HCT116 (cell line): ENCODE measurements around the gene MFGE8. TPM values are rescaled to one million over a fixed set of nuclear protein-coding genes. Genes with fewer than 3 reads are reported as not detected.

ENCODE experiments used
- ATAC-seq: fragments of 200-7000 bp; cut with Tn5 transposase; 2 replicates; pipeline ENCODE4 v1.9.1; 2020; ENCODE audit warnings: mild to moderate bottlenecking, moderate library complexity
- BruUV-seq: library from RNA; stranded (reverse); fragments of 400-500 nt; replicated peaks from 2 replicates; lab custom pipeline; 2021; lab: Mats Ljungman, UMichigan
- CTCF ChIA-PET: fragments of 300-600 bp; sonication (Branson Sonifier 250); formaldehyde crosslinking; loops from one replicate; lab custom pipeline; 2021; ENCODE audit warnings: antibody characterized with exemption; lab: Charles Lee
- POLR2A ChIA-PET: fragments of 300-600, 350-600 bp; sonication (Branson Sonifier 250); formaldehyde crosslinking; loops from one replicate; lab custom pipeline; 2021; ENCODE audit warnings: antibody characterized with exemption; lab: Charles Lee
- RAD21 ChIA-PET, 2 experiments: fragments of 300-600 bp; sonication (Branson Sonifier 250); formaldehyde crosslinking; loops; one replicate each; lab custom pipeline; 2023; ENCODE audit warnings: low total read pairs in 2 of 2; ENCODE audit not compliant: uncharacterized antibody in 2 of 2, unreplicated experiment in 2 of 2, low non-redundant PET in 1 of 2; lab: Charles Lee
- DNase-seq: peaks from one replicate; pipeline ENCODE4 v3.0.0-alpha.2; 2010; ENCODE audit warnings: low read depth, low spot score
- H2AFZ ChIP-seq: fragments of 200-600 bp; shearing (Covaris generic), sonication (generic); 2 replicates; pipeline ENCODE4 v1.6.1; 2017; ENCODE audit warnings: low read depth, mixed run types, mixed read lengths, antibody characterized with exemption, low read length; ENCODE audit not compliant: poor library complexity, severe bottlenecking
- H3K27ac ChIP-seq: 2 replicates; pipeline ENCODE4 v1.5.1; 2012; ENCODE audit warnings: low read depth, low read length
- H3K27me3 ChIP-seq: fragments of 200-600 bp; sonication (generic); 2 replicates; pipeline ENCODE4 v1.6.1; 2016; ENCODE audit warnings: mixed run types, low read length, mixed read lengths; ENCODE audit not compliant: insufficient read depth
- H3K36me3 ChIP-seq, 2 experiments: fragments of 200-500 bp in 1 of 2; fragments of 200-600 bp in 1 of 2; sonication (Bioruptor generic) in 1 of 2; sonication (generic) in 1 of 2; 2 replicates each; pipeline versions ENCODE4 v1.5.1 to v1.6.1; 2014 to 2016; ENCODE audit warnings: low read length in 2 of 2, inconsistent platforms in 1 of 2, mixed read lengths in 1 of 2, mixed run types in 1 of 2; ENCODE audit not compliant: insufficient read depth in 2 of 2, control insufficient read depth in 1 of 2
- H3K4me1 ChIP-seq, 2 experiments: fragments of 200-600 bp in 1 of 2; sonication (generic) in 1 of 2; 2 replicates each; pipeline versions ENCODE4 v1.5.1 to v1.6.1; 2012 to 2017; ENCODE audit warnings: low read length in 2 of 2, inconsistent platforms in 1 of 2, mild to moderate bottlenecking in 1 of 2, mixed read lengths in 1 of 2, mixed run types in 1 of 2, moderate library complexity in 1 of 2; ENCODE audit not compliant: insufficient read depth in 2 of 2, control insufficient read depth in 1 of 2
- H3K4me2 ChIP-seq: fragments of 200-600 bp; sonication (generic); 2 replicates; pipeline ENCODE4 v1.6.1; 2017; ENCODE audit warnings: mixed run types, low read length, mixed read lengths
- H3K4me3 ChIP-seq, 2 experiments: fragments of 200-600 bp in 1 of 2; sonication (generic) in 1 of 2; replicated peaks in 1 of 2; 2 replicates each; pipeline ENCODE4 v1.5.1; 2011 to 2016; ENCODE audit warnings: low read length in 2 of 2, control low read depth in 1 of 2, low read depth in 1 of 2, mild to moderate bottlenecking in 1 of 2, mixed read lengths in 1 of 2, mixed run types in 1 of 2
- H3K79me2 ChIP-seq: fragments of 200-600 bp; sonication (generic); 2 replicates; pipeline ENCODE4 v1.6.1; 2017; ENCODE audit warnings: mild to moderate bottlenecking, mixed run types, low read length, moderate library complexity, mixed read lengths; ENCODE audit not compliant: insufficient read depth
- H3K9ac ChIP-seq: fragments of 200-600 bp; sonication (generic); 2 replicates; pipeline ENCODE4 v1.6.1; 2016; ENCODE audit warnings: low read length, mixed read lengths
- H3K9me2 ChIP-seq: fragments of 200-600 bp; sonication (generic), shearing (Covaris generic); 2 replicates; pipeline ENCODE4 v1.6.1; 2017; ENCODE audit warnings: mixed run types, mild to moderate bottlenecking, moderate library complexity; ENCODE audit not compliant: insufficient read depth
- H3K9me3 ChIP-seq, 2 experiments: fragments of 200-500 bp in 1 of 2; fragments of 200-600 bp in 1 of 2; sonication (Bioruptor generic) in 1 of 2; sonication (generic) in 1 of 2; 2 replicates each; pipeline ENCODE4 v1.6.1; 2014 to 2017; ENCODE audit warnings: low read length in 2 of 2, mixed read lengths in 2 of 2, inconsistent platforms in 1 of 2, low read depth in 1 of 2, mild to moderate bottlenecking in 1 of 2, mixed run types in 1 of 2, moderate library complexity in 1 of 2; ENCODE audit not compliant: control insufficient read depth in 1 of 2, insufficient read depth in 1 of 2
- H4K20me1 ChIP-seq: fragments of 200-600 bp; sonication (generic), shearing (Covaris generic); 2 replicates; pipeline ENCODE4 v1.6.1; 2017; ENCODE audit warnings: mixed run types, mild to moderate bottlenecking, moderate library complexity; ENCODE audit not compliant: insufficient read depth
- EZH2 ChIP-seq: fragments of 200-600 bp; sonication (generic); IDR thresholded peaks from 2 replicates; pipeline ENCODE4 v1.6.1; 2017; ENCODE audit warnings: antibody characterized with exemption, mixed run types
- MAX ChIP-seq: IDR thresholded peaks from 2 replicates; pipeline ENCODE4 v1.6.1; 2012
- SIN3A ChIP-seq: IDR thresholded peaks from 2 replicates; pipeline ENCODE4 v1.6.1; 2012; ENCODE audit warnings: low read depth
- SP1 ChIP-seq: IDR thresholded peaks from 2 replicates; pipeline ENCODE4 v1.6.1; 2012; ENCODE audit warnings: low read depth
- SRF ChIP-seq: IDR thresholded peaks from 2 replicates; pipeline ENCODE4 v1.6.1; 2012; ENCODE audit warnings: low read depth
- YY1 ChIP-seq: IDR thresholded peaks from 2 replicates; pipeline ENCODE4 v1.6.1; 2011; ENCODE audit warnings: low read length, low read depth, moderate library complexity, mild to moderate bottlenecking; ENCODE audit not compliant: insufficient replicate concordance; ENCODE audit errors: extremely low read depth
- ZBTB33 ChIP-seq: IDR thresholded peaks from 2 replicates; pipeline ENCODE4 v1.6.1; 2011; ENCODE audit warnings: mild to moderate bottlenecking, low read length, moderate library complexity; ENCODE audit not compliant: insufficient replicate concordance; ENCODE audit errors: extremely low read depth
- ZFX ChIP-seq: fragments of 450-650 bp; IDR thresholded peaks from 2 replicates; pipeline ENCODE4 v1.6.1; 2017
- intact Hi-C: fragments of 100-400 bp; cut with micrococcal nuclease; formaldehyde crosslinking; loops from 2 replicates; pipeline ENCODE4 v1.10.0; 2022
- total RNA-seq: library from RNA; stranded (reverse); gene quantifications from one replicate; pipeline ENCODE4 v1.2.1, GENCODE V29; 2021; ENCODE audit not compliant: unreplicated experiment

Gene MFGE8
- total RNA-seq, 1 experiment from 2014 or later = 70.7 TPM

- Histone ChIP-seq H3K4me1 (peaks cover 23 to 46% of the 10 kb centered on the region in 2 experiments), H2AFZ (no peak overlapping the region), H3K9ac (no peak overlapping the region), H3K36me3 (0 out of 4 replicates have a peak, but pooled peaks cover 0 to 2% of the 10 kb centered on the region in 2 experiments), H4K20me1 (no peaks in the 10 kb centered on the region), H3K4me3 (no peak overlapping the region), H3K4me2 (no peak overlapping the region), H3K27ac (no peak overlapping the region), H3K27me3 (no peaks in the 10 kb centered on the region), H3K9me3 (no peaks in the 10 kb centered on the region), H3K79me2 (no peaks in the 10 kb centered on the region), H3K9me2 (no peaks in the 10 kb centered on the region)
- ChIA-PET CTCF (no interaction called here), POLR2A (interaction anchor here (1.2 kb wide), 1 partner anchor 13 kb away, joined by 5 read pairs; no protein-coding TSS in a partner anchor), RAD21 (no interaction called here)
- ATAC-seq (no peak), DNase-seq (no peak)
- intact Hi-C loops = loop anchor here (5.0 kb wide), 1 partner anchor 242 kb away; no protein-coding TSS in a partner anchor
- TF ChIP-seq MAX (no peak), YY1 (no peak), EZH2 (no peak)
- BruUV-seq = no TSS peak
Observed at GRCh38 chr15:88899251-88899650, 13.9 kb downstream of the MFGE8 start.

GRCh38 chr15:88898736-88899135 is 14.4 kb downstream of the MFGE8 start:
- CTCF ChIA-PET = interaction anchor here (1.0 to 1.7 kb wide), 3 partner anchors 13 to 267 kb away, joined by 3 to 6 read pairs (median 3); no protein-coding TSS in a partner anchor
- no peak overlapping the region for H2AFZ ChIP-seq
- H3K4me3 ChIP-seq = no peak overlapping the region
- RAD21 ChIA-PET = no interaction called here
- H3K27ac ChIP-seq = no peak overlapping the region
- intact Hi-C loops = loop anchor here (5.0 kb wide), 1 partner anchor 241 kb away; no protein-coding TSS in a partner anchor
- TF ChIP-seq SIN3A (no peak), MAX (no peak), SRF (no peak), SP1 (no peak), ZFX (no peak), ZBTB33 (no peak)
- TF ChIP-seq, all 23 proteins: peak for 0
- Histone ChIP-seq H3K9ac (no peak overlapping the region), H3K9me2 (no peaks in the 10 kb centered on the region), H3K36me3 (0 out of 4 replicates have a peak, but pooled peaks cover 0 to 2% of the 10 kb centered on the region in 2 experiments), H4K20me1 (no peaks in the 10 kb centered on the region), H3K27me3 (no peaks in the 10 kb centered on the region), H3K9me3 (no peaks in the 10 kb centered on the region), H3K4me2 (no peak overlapping the region), H3K4me1 (peaks cover 23 to 50% of the 10 kb centered on the region in 2 experiments), H3K79me2 (no peaks in the 10 kb centered on the region)
- DNase-seq (no peak), ATAC-seq (no peak)
- POLR2A ChIA-PET = no interaction called here
- no TSS peak for BruUV-seq
